HepG2 (cell line): ENCODE measurements around the gene BEST3. TPM values are rescaled to one million over a fixed set of nuclear protein-coding genes. Genes with fewer than 3 reads are reported as not detected.

Experiments
- ATAC-seq: fragments of 200-7000 bp; cut with Tn5 transposase; 3 replicates; pipeline ENCODE4 v1.9.1; 2020; ENCODE audit warnings: mild to moderate bottlenecking, moderate library complexity
- BruUV-seq: library from RNA; stranded (reverse); fragments of 400-500 nt; replicated peaks from 2 replicates; lab custom pipeline; 2021; lab: Mats Ljungman, UMichigan
- CTCF ChIA-PET: fragments of 300-600 bp; formaldehyde crosslinking; extraction: SDS; loops from one replicate; lab custom pipeline; 2021; ENCODE audit warnings: low total read pairs, inconsistent platforms, low intra/inter-chr PET ratio; lab: Yijun Ruan, JAX
- POLR2A ChIA-PET: fragments of 350-600 bp; sonication (Branson Sonifier 250); formaldehyde crosslinking; loops from one replicate; lab custom pipeline; 2020; ENCODE audit warnings: antibody characterized with exemption, inconsistent platforms; lab: Yijun Ruan, JAX
- DNase-seq: peaks from one replicate; pipeline ENCODE4 v3.0.0-alpha.2; 2015; ENCODE audit warnings: low spot score
- FAIRE-seq: peaks from 3 replicates; lab custom pipeline; 2011; peaks lifted over from hg19 to GRCh38; lab: Jason Lieb, UNC
- H2AFZ ChIP-seq: one replicate; pipeline ENCODE4 v1.6.1; 2011; ENCODE audit warnings: low read length, inconsistent platforms
- H3K27ac ChIP-seq: fragments of 300-600 bp; 3 replicates; pipeline ENCODE4 v1.8.0; 2011; ENCODE audit warnings: mixed run types, mild to moderate bottlenecking, mixed read lengths, low read length, inconsistent platforms; ENCODE audit not compliant: insufficient read depth; ENCODE audit errors: extremely low read length
- H3K27me3 ChIP-seq, 2 experiments: fragments of 200-600 bp in 1 of 2; 2 replicates in 1 of 2; 3 replicates in 1 of 2; pipeline versions ENCODE4 v1.6.0 to v1.8.0; 2011; ENCODE audit warnings: low read length in 2 of 2, mild to moderate bottlenecking in 2 of 2, moderate library complexity in 2 of 2, inconsistent platforms in 1 of 2; ENCODE audit not compliant: insufficient read depth in 2 of 2, control insufficient read depth in 1 of 2
- H3K36me3 ChIP-seq, 2 experiments: fragments of 200-600 bp in 1 of 2; replicated peaks in 1 of 2; 2 replicates in 1 of 2; 3 replicates in 1 of 2; pipeline versions ENCODE4 v1.5.1 to v1.8.0; 2011; ENCODE audit warnings: low read length in 2 of 2, inconsistent platforms in 1 of 2; ENCODE audit not compliant: insufficient read depth in 2 of 2, control insufficient read depth in 1 of 2
- H3K4me1 ChIP-seq: 2 replicates; pipeline ENCODE4 v1.5.1; 2012; ENCODE audit warnings: low read length, inconsistent platforms; ENCODE audit not compliant: insufficient read depth
- H3K4me2 ChIP-seq: 2 replicates; pipeline ENCODE4 v1.6.0; 2011; ENCODE audit warnings: low read depth, low read length, inconsistent platforms
- H3K4me3 ChIP-seq, 3 experiments: fragments of 200-600 bp in 1 of 3; sonication (generic), shearing (Covaris generic) in 1 of 3; replicated peaks in 1 of 3; 2 replicates each; pipeline ENCODE4 v1.5.1; 2011 to 2016; ENCODE audit warnings: low read length in 3 of 3, inconsistent platforms in 2 of 3, low read depth in 2 of 3, mild to moderate bottlenecking in 2 of 3, control low read depth in 1 of 3, mixed read lengths in 1 of 3; ENCODE audit not compliant: insufficient read depth in 1 of 3
- H3K79me2 ChIP-seq: one replicate; pipeline ENCODE4 v1.6.1; 2011; ENCODE audit warnings: low read length, inconsistent platforms; ENCODE audit not compliant: insufficient read depth
- H3K9ac ChIP-seq: 2 replicates; pipeline ENCODE4 v1.6.0; 2011; ENCODE audit warnings: mild to moderate bottlenecking, low read depth, low read length, inconsistent platforms; ENCODE audit not compliant: insufficient read depth
- H3K9me3 ChIP-seq: 2 replicates; pipeline ENCODE4 v1.5.1; 2012; ENCODE audit warnings: mild to moderate bottlenecking, low read length
- H4K20me1 ChIP-seq: 2 replicates; pipeline ENCODE4 v1.6.0; 2011; ENCODE audit warnings: inconsistent platforms, mild to moderate bottlenecking, low read length, moderate library complexity; ENCODE audit not compliant: insufficient read depth
- JUN ChIP-seq: sonication (generic); formaldehyde crosslinking; IDR thresholded peaks from 2 replicates; pipeline ENCODE4 v1.4.0; 2020; ENCODE audit warnings: mild to moderate bottlenecking, missing genetic modification reagents
- NAIF1 ChIP-seq: sonication (generic); formaldehyde crosslinking; IDR thresholded peaks from 2 replicates; pipeline ENCODE4 v1.5.0; 2020; ENCODE audit warnings: mild to moderate bottlenecking, missing genetic modification reagents, borderline replicate concordance
- PCBP1 ChIP-seq: fragments of 200-400 bp; formaldehyde crosslinking; IDR thresholded peaks from 2 replicates; pipeline ENCODE4 v1.6.1; 2017; ENCODE audit warnings: mild to moderate bottlenecking, low read depth, low read length, borderline replicate concordance
- WGBS: methylation state at CpG from one replicate; pipeline ENCODE4 v1.1.6; 2017; ENCODE audit warnings: low lambda C conversion rate; 5-methylcytosine and 5-hydroxymethylcytosine counted together
- in situ Hi-C: cut with HindIII; loops from 2 replicates; pipeline ENCODE4 v1.10.0; 2017; ENCODE audit warnings: low pct_unique_long_range_greater_than_20kb; ENCODE audit not compliant: extremely low pct_ligation_motif_present
- intact Hi-C: fragments of 100-400 bp; cut with micrococcal nuclease; formaldehyde crosslinking; loops from one replicate; pipeline ENCODE4 v1.10.0; 2022; ENCODE audit not compliant: unreplicated experiment
- polyA plus RNA-seq, 8 experiments: library from polyadenylated mRNA; depleted of rRNA in 3 of 8; stranded (reverse) in 7 of 8; unstranded in 1 of 8; fragments of >200 nt; fragmentation: Illumina TruSeq in 4 of 8; extraction: Trizol in 4 of 8; gene quantifications; 2 replicates each; pipeline versions ENCODE4 v1.2.1 to v1.2.3, GENCODE V29; 2011 to 2016; ENCODE audit warnings: low read depth in 4 of 8, missing spikeins in 1 of 8, mixed read lengths in 1 of 8; ENCODE audit not compliant: insufficient read depth in 1 of 8
- total RNA-seq, 5 experiments: library from RNA; depleted of rRNA; stranded (reverse); fragments of >200 nt; fragmentation: Illumina TruSeq; extraction: Trizol; gene quantifications; 2 replicates each; pipeline ENCODE4 v1.2.3, GENCODE V29; 2016; ENCODE audit warnings: low read depth in 1 of 5
- TF ChIP-seq, protein P1 (sequence below): sonication (generic); formaldehyde crosslinking; conservative IDR thresholded peaks from 2 replicates; pipeline ENCODE4 v1.4.0; 2020; ENCODE audit warnings: missing genetic modification reagents
- TF ChIP-seq, protein P2 (sequence below): sonication (generic); formaldehyde crosslinking; IDR thresholded peaks from 2 replicates; pipeline ENCODE4 v1.5.0; 2020; ENCODE audit warnings: missing genetic modification reagents

Gene BEST3
- total and polyA plus RNA-seq, 2 of the 13 experiments (the other 11 are each of a cell fraction or from before 2014, with no cell fraction given) = not detected

GRCh38 chr12:69712826-69713225, 13.7 kb upstream of the BEST3 start:
- H3K9ac ChIP-seq = no peak overlapping the region
- no peaks in the 10 kb centered on the region for H4K20me1 ChIP-seq
- no peaks in the 10 kb centered on the region for H3K79me2 ChIP-seq
- intact Hi-C loops = no loop called here
- TF ChIP-seq, protein P1, sequence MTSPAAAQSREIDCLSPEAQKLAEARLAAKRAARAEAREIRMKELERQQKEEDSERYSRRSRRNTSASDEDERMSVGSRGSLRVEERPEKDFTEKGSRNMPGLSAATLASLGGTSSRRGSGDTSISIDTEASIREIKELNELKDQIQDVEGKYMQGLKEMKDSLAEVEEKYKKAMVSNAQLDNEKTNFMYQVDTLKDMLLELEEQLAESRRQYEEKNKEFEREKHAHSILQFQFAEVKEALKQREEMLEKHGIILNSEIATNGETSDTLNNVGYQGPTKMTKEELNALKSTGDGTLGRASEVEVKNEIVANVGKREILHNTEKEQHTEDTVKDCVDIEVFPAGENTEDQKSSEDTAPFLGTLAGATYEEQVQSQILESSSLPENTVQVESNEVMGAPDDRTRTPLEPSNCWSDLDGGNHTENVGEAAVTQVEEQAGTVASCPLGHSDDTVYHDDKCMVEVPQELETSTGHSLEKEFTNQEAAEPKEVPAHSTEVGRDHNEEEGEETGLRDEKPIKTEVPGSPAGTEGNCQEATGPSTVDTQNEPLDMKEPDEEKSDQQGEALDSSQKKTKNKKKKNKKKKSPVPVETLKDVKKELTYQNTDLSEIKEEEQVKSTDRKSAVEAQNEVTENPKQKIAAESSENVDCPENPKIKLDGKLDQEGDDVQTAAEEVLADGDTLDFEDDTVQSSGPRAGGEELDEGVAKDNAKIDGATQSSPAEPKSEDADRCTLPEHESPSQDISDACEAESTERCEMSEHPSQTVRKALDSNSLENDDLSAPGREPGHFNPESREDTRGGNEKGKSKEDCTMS (CRISPR knock-in tag) = no peak
- TF ChIP-seq NAIF1 (CRISPR knock-in tag) (no peak), PCBP1 (no peak), JUN (CRISPR knock-in tag) (no peak)
- TF ChIP-seq, protein P2, sequence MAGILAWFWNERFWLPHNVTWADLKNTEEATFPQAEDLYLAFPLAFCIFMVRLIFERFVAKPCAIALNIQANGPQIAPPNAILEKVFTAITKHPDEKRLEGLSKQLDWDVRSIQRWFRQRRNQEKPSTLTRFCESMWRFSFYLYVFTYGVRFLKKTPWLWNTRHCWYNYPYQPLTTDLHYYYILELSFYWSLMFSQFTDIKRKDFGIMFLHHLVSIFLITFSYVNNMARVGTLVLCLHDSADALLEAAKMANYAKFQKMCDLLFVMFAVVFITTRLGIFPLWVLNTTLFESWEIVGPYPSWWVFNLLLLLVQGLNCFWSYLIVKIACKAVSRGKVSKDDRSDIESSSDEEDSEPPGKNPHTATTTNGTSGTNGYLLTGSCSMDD (CRISPR knock-in tag) = no peak
- H3K36me3 ChIP-seq = no peaks in the 10 kb centered on the region
- no peaks in the 10 kb centered on the region for H3K9me3 ChIP-seq
- whole genome bisulfite sequencing = 67% methylated on average over 2 of the region's 2 CpGs
- H3K4me1 ChIP-seq = no peaks in the 10 kb centered on the region
- no peak for DNase-seq
- CTCF ChIA-PET = no interaction called here
- no peak overlapping the region for H3K4me3 ChIP-seq
- ATAC-seq = no peak
- H3K27ac ChIP-seq = no peak overlapping the region
- no peak for FAIRE-seq
- no peak overlapping the region for H3K4me2 ChIP-seq
- H3K27me3 ChIP-seq = no peaks in the 10 kb centered on the region; a peak in 1 of 5 replicates
- POLR2A ChIA-PET = no interaction called here
- in situ Hi-C loops = no loop called here
- no TSS peak for BruUV-seq
- H2AFZ ChIP-seq = no peak overlapping the region
